Stimulated activated naive B cell treated with anti-CD40 and anti-IgM and Interleukin-4, amounts not matched to agents 10 μg/mL and 1 μg/mL and 100 μg/mL, for 72 hours (primary cell): ENCODE results near the gene CCDC91.

Source experiments
- ATAC-seq, 2 donors: fragments of 150-1000 bp; cut with Tn5 transposase; replicated peaks; 2 replicates each; pipeline ENCODE4 v1.10.0; 2021; ENCODE audit warnings: moderate library complexity in 1 of 2
- DNase-seq: peaks from one replicate; pipeline ENCODE4 v3.0.0; 2021
- H3K27ac Mint-ChIP-seq: one replicate; pipeline ENCODE4 v1.8.0; 2022; ENCODE audit warnings: mild to moderate bottlenecking, mixed read lengths
- H3K27me3 Mint-ChIP-seq, 2 donors: one replicate each; pipeline ENCODE4 v1.8.0; 2022; ENCODE audit warnings: mixed read lengths in 2 of 2
- H3K36me3 Mint-ChIP-seq, 2 donors: one replicate each; pipeline ENCODE4 v1.8.0; 2022; ENCODE audit warnings: mixed read lengths in 2 of 2, mild to moderate bottlenecking in 1 of 2
- H3K4me1 Mint-ChIP-seq, 2 donors: one replicate each; pipeline ENCODE4 v1.8.0; 2022; ENCODE audit warnings: mixed read lengths in 2 of 2, mild to moderate bottlenecking in 1 of 2
- H3K4me3 Mint-ChIP-seq, 2 donors: one replicate each; pipeline ENCODE4 v1.8.0; 2022; ENCODE audit warnings: mild to moderate bottlenecking in 2 of 2, mixed read lengths in 2 of 2, moderate library complexity in 1 of 2
- H3K9me3 Mint-ChIP-seq, 2 donors: one replicate each; pipeline ENCODE4 v1.8.0; 2022; ENCODE audit warnings: mixed read lengths in 2 of 2, mild to moderate bottlenecking in 1 of 2

Gene CCDC91

DNA sequence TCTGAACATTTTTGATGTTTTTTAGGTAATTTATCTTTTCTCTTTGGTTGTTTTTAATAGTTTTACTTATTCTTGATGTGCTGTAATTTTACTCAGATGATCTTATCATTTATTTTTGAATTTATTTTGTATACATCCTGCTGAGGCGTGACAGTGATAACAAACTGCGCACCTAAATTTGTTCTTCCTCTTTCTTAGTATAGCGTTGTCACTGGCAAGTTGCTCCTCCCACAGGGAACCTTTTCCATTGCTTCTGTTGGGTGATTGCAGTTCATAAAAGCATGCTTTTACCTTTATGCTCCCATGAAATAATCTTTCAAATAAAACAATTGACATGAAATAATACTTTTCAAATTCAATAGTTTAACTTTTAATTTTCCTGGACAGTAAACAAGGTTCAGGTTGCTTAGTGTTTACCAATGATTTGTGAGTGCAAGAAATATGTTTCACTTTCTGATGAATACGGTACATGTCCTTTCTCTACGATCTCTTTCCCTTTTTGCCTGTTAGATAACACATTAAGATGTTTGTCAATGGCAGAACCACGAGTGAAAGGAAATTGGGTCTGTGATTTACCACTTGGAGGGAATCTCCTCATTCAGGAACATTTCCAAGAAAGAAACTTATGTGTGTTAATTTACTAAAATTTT is 223.3 kb downstream of the CCDC91 start:
- Mint-ChIP-seq H3K4me1 (no peaks in the 10 kb centered on the region), H3K9me3 (peaks cover 0 to 2% of the 10 kb centered on the region in 2 donors), H3K4me3 (no peak overlapping the region), H3K27ac (no peak overlapping the region), H3K36me3 (peaks cover 12 to 28% of the 10 kb centered on the region in 2 donors), H3K27me3 (no peaks in the 10 kb centered on the region)
- no peak for ATAC-seq
- DNase-seq, result no peak

DNA sequence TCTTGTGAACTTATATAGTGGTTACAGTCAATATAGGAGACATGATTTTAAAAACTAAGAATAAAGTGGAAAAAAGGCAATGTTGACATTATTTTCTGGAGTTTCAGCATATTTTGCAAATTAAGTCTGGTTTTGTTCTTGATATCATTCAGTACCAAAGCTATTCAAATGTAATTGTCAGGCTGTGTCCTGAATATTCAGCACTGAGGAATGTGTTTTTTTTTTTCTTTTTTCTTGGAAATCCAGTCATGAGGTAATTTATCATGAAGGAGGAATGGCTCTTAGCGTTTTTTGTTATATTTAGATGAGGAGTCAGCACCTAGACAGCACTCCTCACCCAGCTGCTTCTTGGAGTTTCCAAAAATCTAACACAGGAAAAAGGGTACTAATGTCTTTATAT is 225.5 kb downstream of the CCDC91 start:
- H3K4me3 Mint-ChIP-seq, result no peak overlapping the region
- H3K36me3 Mint-ChIP-seq, result peaks cover 11 to 31% of the 10 kb centered on the region in 2 donors
- peaks cover 0 to 2% of the 10 kb centered on the region in 2 donors for H3K9me3 Mint-ChIP-seq
- no peak overlapping the region for H3K27ac Mint-ChIP-seq
- no peaks in the 10 kb centered on the region for H3K27me3 Mint-ChIP-seq
- no peaks in the 10 kb centered on the region for H3K4me1 Mint-ChIP-seq
- ATAC-seq (no peak), DNase-seq (no peak)

DNA sequence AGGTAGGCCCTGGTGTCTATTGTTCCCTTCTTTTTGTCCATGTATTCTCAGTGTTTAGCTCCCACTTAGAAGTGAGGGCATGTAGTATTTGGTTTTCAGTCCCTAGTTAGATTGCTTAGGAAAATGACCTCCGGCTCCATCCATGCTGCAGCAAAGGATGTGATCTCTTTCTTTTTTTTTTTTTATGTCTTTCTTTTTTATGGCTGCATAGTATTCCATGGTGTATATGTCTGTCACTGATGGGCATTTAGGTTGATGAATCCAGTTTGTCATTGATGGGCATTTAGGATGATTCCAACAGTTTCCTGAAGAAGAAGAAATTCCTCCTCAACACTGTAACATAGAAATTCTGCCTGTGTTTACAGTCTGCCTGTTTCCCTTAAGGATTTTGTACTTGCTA is 231.1 kb downstream of the CCDC91 start:
- peaks cover 0 to 1% of the 10 kb centered on the region in 2 donors for H3K9me3 Mint-ChIP-seq
- no peak overlapping the region for H3K4me3 Mint-ChIP-seq
- peaks cover 0 to under 1% of the 10 kb centered on the region in 2 donors for H3K4me1 Mint-ChIP-seq
- H3K27me3 Mint-ChIP-seq, result no peaks in the 10 kb centered on the region
- peaks cover 9 to 16% of the 10 kb centered on the region in 2 donors for H3K36me3 Mint-ChIP-seq
- ATAC-seq, result no peak
- DNase-seq, result no peak
- H3K27ac Mint-ChIP-seq, result no peak overlapping the region

DNA sequence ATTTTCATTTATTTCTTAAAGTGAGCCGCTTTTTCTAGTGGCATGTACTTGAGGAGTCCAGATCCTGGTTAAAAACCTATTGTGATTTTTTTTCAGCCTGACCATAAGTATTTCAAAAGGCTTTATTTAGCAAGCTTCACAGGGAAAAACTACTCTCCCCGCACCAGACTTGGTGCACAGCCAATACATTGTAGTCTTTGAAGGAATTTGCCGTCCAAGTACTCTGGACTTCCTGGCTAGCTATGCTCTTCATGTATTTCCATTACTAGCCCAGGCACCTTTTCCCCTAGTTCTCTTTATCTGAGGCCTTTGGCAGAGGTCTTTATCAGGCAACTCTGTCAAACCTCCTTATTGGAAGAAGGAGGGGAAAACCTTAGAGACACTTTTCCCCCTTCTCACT is 234.7 kb downstream of the CCDC91 start:
- H3K27ac Mint-ChIP-seq, result no peak overlapping the region
- no peak overlapping the region for H3K4me3 Mint-ChIP-seq
- H3K4me1 Mint-ChIP-seq, result peaks cover 0 to 2% of the 10 kb centered on the region in 2 donors
- H3K9me3 Mint-ChIP-seq, result peaks cover 0 to 1% of the 10 kb centered on the region in 2 donors
- peaks cover 12 to 25% of the 10 kb centered on the region in 2 donors for H3K36me3 Mint-ChIP-seq
- DNase-seq (no peak), ATAC-seq (no peak)
- H3K27me3 Mint-ChIP-seq, result no peaks in the 10 kb centered on the region

DNA sequence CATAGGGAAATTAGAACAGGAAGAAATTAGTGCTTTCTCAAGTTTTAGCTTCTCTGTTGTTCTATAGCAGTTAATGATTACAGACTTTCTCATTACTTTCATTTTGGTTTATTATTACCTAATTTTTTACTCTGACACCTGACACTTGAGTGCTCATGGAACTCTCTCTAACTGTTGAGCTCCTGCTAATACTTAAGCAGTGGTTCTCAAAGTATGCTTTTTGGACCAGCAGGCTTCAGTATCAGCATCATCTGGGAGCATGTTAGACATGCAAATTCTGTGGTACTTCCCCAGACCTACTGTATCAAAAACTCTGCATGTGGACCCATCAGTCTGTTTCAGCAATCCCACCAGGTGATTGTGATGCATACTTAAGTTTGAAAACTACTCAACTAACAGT is 235.3 kb downstream of the CCDC91 start:
- peak in 1 of 2 donors; percentile 31 for ATAC-seq
- no peaks in the 10 kb centered on the region for H3K27me3 Mint-ChIP-seq
- peaks cover 0 to 2% of the 10 kb centered on the region in 2 donors for H3K4me1 Mint-ChIP-seq
- no peak overlapping the region for H3K4me3 Mint-ChIP-seq
- no peak for DNase-seq
- H3K9me3 Mint-ChIP-seq, result peaks cover 0 to 1% of the 10 kb centered on the region in 2 donors
- H3K27ac Mint-ChIP-seq, result no peak overlapping the region
- peaks cover 12 to 22% of the 10 kb centered on the region in 2 donors for H3K36me3 Mint-ChIP-seq

DNA sequence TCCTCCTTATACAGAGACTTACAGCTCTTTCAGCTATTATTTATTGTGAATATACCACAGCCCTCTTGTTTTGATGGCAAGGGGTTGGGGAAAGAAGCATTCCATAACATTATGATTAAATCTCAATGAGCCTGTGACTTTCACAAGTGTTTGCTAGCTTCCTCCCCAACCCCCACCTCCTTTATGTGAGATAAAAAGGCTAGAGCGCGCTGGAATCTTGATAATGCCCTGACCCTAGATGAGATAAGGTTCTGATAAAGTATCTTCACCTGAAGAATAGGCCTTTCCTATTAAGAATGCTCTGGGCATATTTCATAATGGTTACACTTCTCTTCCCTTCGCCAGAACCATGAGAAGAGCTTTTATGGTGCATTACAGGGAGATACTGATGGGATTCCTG is 236.8 kb downstream of the CCDC91 start:
- peaks cover 0 to 2% of the 10 kb centered on the region in 2 donors for H3K9me3 Mint-ChIP-seq
- H3K27ac Mint-ChIP-seq, result no peak overlapping the region
- H3K4me1 Mint-ChIP-seq, result peaks cover 0 to 2% of the 10 kb centered on the region in 2 donors
- DNase-seq (no peak), ATAC-seq (no peak)
- no peaks in the 10 kb centered on the region for H3K27me3 Mint-ChIP-seq
- peaks cover 6 to 19% of the 10 kb centered on the region in 2 donors for H3K36me3 Mint-ChIP-seq
- H3K4me3 Mint-ChIP-seq, result no peak overlapping the region

DNA sequence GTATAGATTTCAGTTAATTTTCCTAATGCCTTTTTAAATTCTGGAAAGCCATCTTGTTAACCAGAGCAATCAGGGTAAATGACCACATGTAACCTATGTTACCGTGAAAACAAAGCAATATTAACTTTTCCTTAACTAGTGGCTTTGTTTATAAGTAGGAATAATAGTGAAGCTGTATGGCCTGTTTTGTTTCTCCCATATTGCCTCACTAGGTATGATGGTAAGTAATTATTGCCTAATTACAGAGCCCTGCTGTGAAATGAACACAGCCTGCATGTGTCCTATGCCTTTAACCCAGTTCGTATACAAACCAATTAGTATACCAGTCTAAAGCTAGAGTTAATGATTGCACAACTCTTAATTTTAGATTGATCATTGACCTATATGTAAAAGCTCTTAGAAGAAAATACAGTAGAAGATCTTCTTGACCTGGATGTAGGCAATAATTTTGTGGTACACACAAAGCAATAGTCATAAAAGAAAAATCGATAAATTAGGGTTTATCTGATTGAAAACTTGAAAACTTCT is 249.9 kb downstream of the CCDC91 start:
- Mint-ChIP-seq H3K36me3 (peaks cover 3 to 7% of the 10 kb centered on the region in 2 donors), H3K4me1 (no peaks in the 10 kb centered on the region), H3K27me3 (no peaks in the 10 kb centered on the region), H3K4me3 (no peak overlapping the region), H3K9me3 (no peaks in the 10 kb centered on the region), H3K27ac (no peak overlapping the region)
- no peak for DNase-seq
- no peak for ATAC-seq

DNA sequence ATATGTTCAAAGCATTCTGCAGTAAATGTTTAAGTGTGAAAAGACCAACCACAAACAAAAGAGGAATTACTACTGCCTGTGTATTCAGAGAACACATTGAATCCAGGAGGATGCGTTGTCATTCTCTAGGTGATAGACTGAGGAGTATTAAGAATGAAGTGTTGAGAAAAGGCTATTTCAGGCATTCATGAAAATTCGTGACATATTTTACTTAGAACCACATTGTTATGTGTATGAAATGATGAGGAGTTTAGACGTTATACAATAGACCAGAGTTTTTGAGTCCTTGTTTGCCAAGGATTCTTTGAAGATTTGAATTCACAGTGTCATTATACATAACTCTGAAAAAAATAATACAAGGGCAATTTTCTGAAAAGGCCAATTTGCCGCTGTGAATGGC is 251.8 kb downstream of the CCDC91 start:
- ATAC-seq, result no peak

DNA sequence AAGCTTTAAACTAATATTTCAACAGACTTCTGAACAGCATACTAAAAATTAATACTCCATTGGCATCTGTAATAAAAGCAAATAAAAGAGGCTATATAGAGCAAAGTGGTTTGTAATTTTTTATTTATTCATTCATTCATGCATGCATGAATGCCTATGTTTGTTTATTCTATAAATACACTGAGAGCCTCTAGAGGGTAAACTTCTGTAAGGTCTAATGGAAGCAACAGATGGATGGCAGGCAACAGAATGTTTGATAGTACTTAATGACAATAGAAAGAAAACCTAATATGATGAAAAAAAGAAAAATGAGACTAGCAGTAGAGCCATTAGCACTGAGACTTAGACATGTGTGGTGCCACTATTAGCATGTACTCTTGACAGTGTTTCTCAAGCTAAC is 253.1 kb downstream of the CCDC91 start:
- no peak for DNase-seq
- Mint-ChIP-seq H3K36me3 (peaks cover 3% of the 10 kb centered on the region in 2 donors), H3K4me1 (no peaks in the 10 kb centered on the region), H3K4me3 (no peak overlapping the region), H3K9me3 (no peaks in the 10 kb centered on the region), H3K27me3 (no peaks in the 10 kb centered on the region), H3K27ac (no peak overlapping the region)
- ATAC-seq, result no peak

More for the DNA sequence above, 251.8 kb downstream of the CCDC91 start:
- H3K9me3 Mint-ChIP-seq, result no peaks in the 10 kb centered on the region
- DNase-seq, result no peak
- no peaks in the 10 kb centered on the region for H3K4me1 Mint-ChIP-seq
- peaks cover 3% of the 10 kb centered on the region in 2 donors for H3K36me3 Mint-ChIP-seq
- no peaks in the 10 kb centered on the region for H3K27me3 Mint-ChIP-seq
- H3K27ac Mint-ChIP-seq, result no peak overlapping the region
- H3K4me3 Mint-ChIP-seq, result no peak overlapping the region

DNA sequence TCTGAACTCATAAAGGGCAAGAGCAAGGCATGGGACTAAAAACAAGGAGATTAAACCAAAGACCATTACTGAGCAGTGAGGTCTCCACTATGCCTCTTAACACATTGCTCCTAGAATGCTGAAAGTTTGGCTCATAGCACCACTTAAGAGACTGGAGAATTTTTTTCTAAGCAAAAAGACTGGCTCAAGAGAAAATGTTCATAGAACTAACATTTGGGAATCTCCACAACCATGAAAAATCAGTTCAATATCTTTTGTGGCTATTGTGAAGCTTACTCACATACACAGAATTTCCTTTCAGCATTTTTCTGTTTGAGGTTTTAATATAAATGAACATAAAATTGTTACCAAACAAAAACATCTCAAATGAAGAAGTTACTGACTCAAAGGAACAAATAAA is 255.8 kb downstream of the CCDC91 start:
- ATAC-seq, result no peak
- no peak for DNase-seq
- Mint-ChIP-seq H3K9me3 (no peaks in the 10 kb centered on the region), H3K4me1 (no peaks in the 10 kb centered on the region), H3K27me3 (no peaks in the 10 kb centered on the region), H3K27ac (no peak overlapping the region), H3K4me3 (no peak overlapping the region), H3K36me3 (peaks cover 5 to 9% of the 10 kb centered on the region in 2 donors)

DNA sequence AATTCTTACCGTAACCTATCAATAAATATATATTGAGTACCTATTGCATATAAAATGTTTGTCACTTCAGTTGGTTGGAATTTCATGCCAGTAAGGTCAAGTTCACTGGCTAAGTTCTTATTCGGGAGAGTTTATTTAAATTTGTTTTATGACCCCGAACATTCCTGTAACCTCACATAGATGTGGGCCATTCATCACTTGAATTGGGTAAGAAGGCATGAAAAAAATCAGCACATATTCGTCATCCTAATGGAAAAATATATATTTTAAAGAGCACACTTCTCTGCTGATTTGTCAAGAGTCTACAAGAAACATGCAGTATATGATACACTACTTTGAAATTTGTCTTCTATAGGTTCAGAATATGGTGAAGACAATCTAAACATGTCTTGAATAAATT is 263.4 kb downstream of the CCDC91 start:
- H3K4me3 Mint-ChIP-seq, result no peak overlapping the region
- peaks cover 4 to 7% of the 10 kb centered on the region in 2 donors for H3K4me1 Mint-ChIP-seq
- H3K27ac Mint-ChIP-seq, result no peak overlapping the region

DNA sequence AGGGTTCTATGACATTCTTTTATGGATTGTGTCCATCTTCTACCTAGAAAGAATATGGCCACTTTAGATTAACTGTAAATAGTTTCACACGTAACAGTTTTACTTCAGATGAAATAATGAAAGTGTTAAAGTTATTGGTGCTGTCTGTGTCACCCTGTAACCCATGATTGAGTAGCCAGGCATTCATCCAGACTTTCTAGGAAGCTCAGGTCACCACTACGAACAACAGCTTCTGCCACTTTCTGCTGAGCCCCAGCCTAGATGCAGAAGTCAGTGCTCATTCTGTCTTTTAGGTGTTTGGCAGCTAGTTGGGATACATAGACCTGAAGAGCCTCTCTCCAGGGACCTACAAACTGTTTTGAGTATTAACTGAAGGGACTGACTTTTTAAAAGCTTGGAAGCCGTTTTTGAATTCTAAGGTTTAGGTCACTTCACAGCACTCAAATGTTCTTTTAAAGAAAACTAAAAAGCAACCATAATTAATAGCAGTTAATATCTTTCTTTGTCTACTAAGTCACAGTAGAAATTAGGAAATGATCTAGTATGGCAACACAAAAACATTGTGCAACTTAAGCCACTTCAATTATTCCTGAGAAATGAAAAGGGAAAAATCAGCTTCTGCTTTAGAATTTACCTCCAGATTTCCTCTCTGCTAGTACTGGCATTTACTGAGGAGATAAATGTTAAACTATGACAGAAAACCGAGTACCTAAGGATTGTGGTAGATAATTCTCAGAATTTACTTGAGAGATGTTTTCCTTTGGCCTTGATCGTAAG is 266.9 kb downstream of the CCDC91 start:
- no peak overlapping the region for H3K27ac Mint-ChIP-seq
- ATAC-seq (no peak), DNase-seq (no peak)
- H3K36me3 Mint-ChIP-seq, result peaks cover 24 to 36% of the 10 kb centered on the region in 2 donors
- no peak overlapping the region for H3K4me3 Mint-ChIP-seq
- no peaks in the 10 kb centered on the region for H3K9me3 Mint-ChIP-seq
- peaks cover 12 to 20% of the 10 kb centered on the region in 2 donors for H3K4me1 Mint-ChIP-seq
- H3K27me3 Mint-ChIP-seq, result no peaks in the 10 kb centered on the region

More for the DNA sequence above, 263.4 kb downstream of the CCDC91 start:
- ATAC-seq (no peak), DNase-seq (no peak)
- no peaks in the 10 kb centered on the region for H3K9me3 Mint-ChIP-seq
- peaks cover 17 to 25% of the 10 kb centered on the region in 2 donors for H3K36me3 Mint-ChIP-seq
- no peaks in the 10 kb centered on the region for H3K27me3 Mint-ChIP-seq

DNA sequence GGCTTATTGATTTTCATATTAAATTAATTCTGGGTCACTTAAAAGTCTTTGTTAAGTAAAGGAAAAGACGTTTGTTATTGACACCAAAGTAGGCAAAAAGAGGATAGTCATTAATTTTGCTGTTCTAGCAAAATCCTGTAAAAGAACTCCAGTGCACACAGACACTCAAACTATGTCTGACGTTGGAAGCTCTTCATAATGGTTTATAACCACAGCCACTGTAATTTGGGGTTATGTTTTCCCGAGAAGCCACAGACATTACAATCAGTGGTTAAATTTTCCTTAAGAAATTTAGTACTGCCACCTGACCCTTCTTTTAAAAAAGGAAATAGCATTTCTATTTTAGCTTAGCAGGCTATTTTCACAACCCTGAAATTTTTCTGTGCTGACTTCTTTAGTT is 267.5 kb downstream of the CCDC91 start:
- H3K4me1 Mint-ChIP-seq, result peaks cover 12 to 24% of the 10 kb centered on the region in 2 donors
- peaks cover 23 to 35% of the 10 kb centered on the region in 2 donors for H3K36me3 Mint-ChIP-seq
- no peak overlapping the region for H3K27ac Mint-ChIP-seq
- H3K27me3 Mint-ChIP-seq, result no peaks in the 10 kb centered on the region
- DNase-seq, result no peak
- H3K9me3 Mint-ChIP-seq, result no peaks in the 10 kb centered on the region
- ATAC-seq, result no peak
- no peak overlapping the region for H3K4me3 Mint-ChIP-seq

DNA sequence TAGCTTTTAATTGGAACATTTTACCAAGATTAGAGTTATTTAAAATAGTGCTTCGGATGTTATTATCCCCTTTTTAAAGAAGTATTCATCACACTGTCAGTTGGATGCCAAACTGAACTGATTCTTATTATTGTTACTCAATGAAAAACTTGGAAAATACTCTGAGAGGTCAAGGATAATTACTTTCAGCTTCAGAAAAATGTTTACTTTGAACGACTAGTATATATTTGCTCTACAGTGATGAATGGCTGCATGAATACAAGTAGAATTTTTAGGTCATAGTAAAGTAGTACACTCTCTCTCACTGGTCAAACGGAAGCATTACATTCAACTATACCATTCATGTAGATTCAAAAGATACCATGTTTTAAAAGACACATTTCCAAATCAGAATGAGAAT is 269.2 kb downstream of the CCDC91 start:
- no peak for ATAC-seq
- H3K27ac Mint-ChIP-seq, result no peak overlapping the region
- H3K36me3 Mint-ChIP-seq, result peaks cover 26 to 42% of the 10 kb centered on the region in 2 donors
- peaks cover 14 to 35% of the 10 kb centered on the region in 2 donors for H3K4me1 Mint-ChIP-seq
- no peak overlapping the region for H3K4me3 Mint-ChIP-seq
- H3K27me3 Mint-ChIP-seq, result no peaks in the 10 kb centered on the region
- DNase-seq, result no peak
- no peaks in the 10 kb centered on the region for H3K9me3 Mint-ChIP-seq
